GM13976 (cell line): Measurements from ENCODE around the gene GAP43.

Experiments
- DNase-seq: peaks from one replicate; pipeline ENCODE4 v3.0.0; 2012; ENCODE audit warnings: low spot score
- in situ Hi-C: fragments of 300-500 bp; cut with MboI; formaldehyde crosslinking; loops from one replicate; pipeline ENCODE4 v1.12.0; 2022; ENCODE audit warnings: low sequenced_read_pairs, mixed read lengths, inconsistent platforms; ENCODE audit not compliant: unreplicated experiment
- TF ChIP-seq, protein P1 (sequence below): IDR thresholded peaks from 2 replicates; pipeline ENCODE4 v1.5.1; 2012; ENCODE audit warnings: borderline replicate concordance, mild to moderate bottlenecking; ENCODE audit not compliant: insufficient read depth; ENCODE audit errors: extremely low read depth, missing control alignments, control extremely low read depth

Gene GAP43

DNA sequence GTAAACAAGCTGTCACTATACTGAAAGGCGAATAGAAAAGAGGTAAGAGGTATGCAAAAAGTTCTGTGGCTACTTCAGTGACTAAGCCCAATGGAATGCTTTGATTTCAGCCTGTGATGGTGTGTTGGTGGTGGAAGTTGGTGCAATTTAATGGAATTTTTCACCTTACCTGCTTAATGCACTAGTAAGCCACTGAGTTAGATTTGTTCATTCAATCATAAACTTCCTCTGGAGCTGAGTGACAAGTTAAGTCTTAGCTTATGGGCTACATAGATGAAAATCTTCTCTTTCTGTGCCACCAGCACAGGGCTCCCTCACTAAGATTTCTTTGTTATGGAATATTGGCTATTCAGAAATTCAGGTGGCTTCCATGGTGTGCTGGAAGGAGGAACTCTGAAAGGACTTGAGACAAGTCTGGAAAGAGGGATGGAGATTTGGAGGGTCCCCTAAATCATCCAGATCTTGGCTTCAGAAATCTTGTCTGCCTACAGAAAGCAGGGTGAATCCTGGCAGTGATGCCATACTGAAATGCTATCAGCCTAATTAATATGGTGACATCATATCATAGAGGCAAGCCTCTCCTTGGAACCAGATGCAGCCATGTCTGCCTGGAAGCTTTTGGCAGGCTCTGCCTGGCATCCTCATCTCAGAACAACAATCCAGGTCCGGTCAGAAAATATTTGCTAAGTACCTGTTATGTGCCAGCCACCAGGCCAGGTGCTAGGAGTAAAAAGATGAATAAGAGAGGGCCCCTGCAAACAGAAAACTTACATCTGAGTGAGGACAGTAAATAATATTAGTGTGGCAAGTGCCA lies 8.1 kb upstream of the GAP43 start:
- in situ Hi-C loops = no loop called here
- no peak for DNase-seq
- TF ChIP-seq, protein P1, sequence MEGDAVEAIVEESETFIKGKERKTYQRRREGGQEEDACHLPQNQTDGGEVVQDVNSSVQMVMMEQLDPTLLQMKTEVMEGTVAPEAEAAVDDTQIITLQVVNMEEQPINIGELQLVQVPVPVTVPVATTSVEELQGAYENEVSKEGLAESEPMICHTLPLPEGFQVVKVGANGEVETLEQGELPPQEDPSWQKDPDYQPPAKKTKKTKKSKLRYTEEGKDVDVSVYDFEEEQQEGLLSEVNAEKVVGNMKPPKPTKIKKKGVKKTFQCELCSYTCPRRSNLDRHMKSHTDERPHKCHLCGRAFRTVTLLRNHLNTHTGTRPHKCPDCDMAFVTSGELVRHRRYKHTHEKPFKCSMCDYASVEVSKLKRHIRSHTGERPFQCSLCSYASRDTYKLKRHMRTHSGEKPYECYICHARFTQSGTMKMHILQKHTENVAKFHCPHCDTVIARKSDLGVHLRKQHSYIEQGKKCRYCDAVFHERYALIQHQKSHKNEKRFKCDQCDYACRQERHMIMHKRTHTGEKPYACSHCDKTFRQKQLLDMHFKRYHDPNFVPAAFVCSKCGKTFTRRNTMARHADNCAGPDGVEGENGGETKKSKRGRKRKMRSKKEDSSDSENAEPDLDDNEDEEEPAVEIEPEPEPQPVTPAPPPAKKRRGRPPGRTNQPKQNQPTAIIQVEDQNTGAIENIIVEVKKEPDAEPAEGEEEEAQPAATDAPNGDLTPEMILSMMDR = no peak

DNA sequence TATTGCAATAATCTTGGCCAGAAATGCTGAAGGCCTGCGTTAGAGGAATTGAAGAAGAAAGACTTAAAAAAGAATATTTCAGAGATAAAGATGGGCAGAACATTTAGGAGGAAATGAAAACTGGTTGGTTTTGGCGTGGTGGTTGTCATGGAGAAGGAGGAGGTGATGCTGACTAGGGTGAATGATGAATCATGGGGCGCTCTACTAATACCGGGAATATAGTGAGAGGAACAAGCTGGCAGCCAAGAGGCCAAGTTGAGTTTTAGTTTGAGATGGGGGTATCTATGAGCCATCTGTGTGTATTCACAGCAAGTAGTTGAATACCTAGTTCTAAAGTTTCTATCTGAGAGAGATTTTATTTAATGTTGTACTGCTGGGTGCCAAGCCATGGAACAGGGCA lies 6.8 kb upstream of the GAP43 start:
- in situ Hi-C loops = no loop called here
- DNase-seq = no peak
- TF ChIP-seq, protein P1 = no peak

DNA sequence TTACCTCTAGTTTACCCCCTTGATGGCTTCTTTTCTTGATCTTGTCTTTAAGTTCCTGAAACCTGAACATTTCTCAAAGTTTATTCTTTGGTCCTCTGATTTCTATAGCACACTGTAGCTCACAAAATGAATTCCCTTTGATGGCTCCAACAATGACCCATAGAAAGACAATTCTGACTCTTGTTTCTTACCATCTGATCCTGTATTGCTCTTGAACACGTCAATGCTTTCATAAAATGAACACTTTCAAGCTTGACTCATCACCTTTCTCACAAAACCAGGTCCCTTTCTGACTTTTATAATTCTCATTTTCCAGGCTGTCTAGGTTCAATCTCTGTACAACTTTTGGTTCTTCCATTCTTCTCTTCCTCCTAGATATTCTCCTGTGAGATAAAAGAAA lies 5.7 kb upstream of the GAP43 start:
- TF ChIP-seq, protein P1 = no peak
- no peak for DNase-seq
- in situ Hi-C loops = no loop called here

DNA sequence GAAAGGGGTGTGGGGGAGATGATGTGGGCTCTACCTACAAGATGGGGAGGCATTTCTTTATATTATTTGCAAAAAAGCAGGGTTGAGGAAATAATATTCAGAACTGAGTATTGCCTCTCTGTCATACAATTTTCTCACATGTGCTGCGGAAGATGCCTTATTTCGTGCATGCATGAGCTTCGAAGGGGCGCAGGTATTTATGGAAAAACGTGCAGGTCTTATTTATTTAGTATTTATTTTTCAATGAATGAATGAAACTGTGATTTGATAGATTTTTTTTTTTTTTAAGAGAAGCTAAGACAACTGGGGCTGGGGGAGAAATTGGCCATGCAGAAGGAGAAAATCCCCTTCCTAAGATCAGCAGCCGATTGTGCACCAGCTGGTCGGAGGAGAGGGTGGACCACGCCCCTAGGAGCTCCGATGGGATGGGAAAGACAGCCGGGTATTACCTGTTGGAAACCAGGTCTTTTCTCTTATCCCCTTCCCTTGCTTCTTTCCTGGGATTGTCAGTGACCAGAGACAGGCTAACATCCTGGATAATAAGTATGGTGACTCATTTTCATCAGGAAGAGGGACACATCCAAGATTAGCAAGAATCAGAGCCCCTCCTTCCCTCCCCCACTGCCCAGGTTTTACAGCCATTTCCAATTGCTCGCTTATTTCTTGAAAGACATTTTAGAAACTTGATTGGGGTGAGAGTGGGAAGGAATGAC lies 875 bp downstream of the GAP43 start:
- in situ Hi-C loops = no loop called here
- TF ChIP-seq, protein P1 = no peak
- DNase-seq = no peak

DNA sequence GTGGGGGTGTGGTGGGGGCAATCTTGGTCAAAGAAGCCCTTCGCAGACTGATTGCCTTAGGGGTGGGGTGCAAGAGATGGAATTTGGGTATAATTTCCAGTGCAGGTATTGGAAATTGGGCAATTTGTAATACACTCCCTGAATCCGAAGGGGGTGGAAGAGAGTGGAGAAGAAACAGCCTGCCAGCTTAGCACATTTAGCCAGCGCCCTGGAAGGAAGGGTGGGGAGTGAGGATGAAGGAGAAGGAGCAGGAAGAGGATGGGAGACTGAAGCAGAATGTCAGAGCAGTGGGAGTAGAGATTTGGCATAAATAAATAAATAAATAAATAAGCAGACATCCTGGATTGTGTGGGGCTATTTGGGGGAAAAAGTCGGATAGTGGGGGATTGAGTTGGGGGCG lies 1.6 kb downstream of the GAP43 start:
- DNase-seq = no peak
- in situ Hi-C loops = no loop called here

DNA sequence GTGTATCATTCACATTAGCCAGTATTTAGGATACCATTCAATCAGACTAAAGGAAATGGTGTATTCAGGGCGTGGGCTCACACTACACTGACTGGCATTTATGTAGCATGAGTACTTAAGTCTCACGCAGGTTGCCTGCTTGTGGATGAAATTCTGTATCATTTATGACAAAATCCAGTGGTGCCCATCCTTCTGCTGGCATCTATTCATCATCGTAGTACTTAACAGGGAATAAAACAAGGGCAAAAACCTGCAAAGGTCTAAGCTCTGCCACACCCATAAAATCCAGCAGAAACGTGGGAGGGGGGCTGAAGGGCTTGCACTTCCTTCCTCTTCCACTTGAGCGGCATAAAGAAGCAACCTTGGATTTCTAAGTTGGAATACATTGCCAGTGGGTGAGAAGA lies 2.7 kb downstream of the GAP43 start:
- in situ Hi-C loops = no loop called here
- TF ChIP-seq, protein P1 = no peak
- DNase-seq = no peak

More for the DNA sequence above, 1.6 kb downstream of the GAP43 start:
- TF ChIP-seq, protein P1 = no peak
